ENCODE results near the gene TYSND1. TPM values are rescaled to one million over a fixed set of nuclear protein-coding genes. Genes with fewer than 3 reads are reported as not detected.

Gene TYSND1
- total and polyA plus RNA-seq, 2 of the 13 experiments (the other 11 are each of a cell fraction or from before 2014, with no cell fraction given) = 3.3 to 8.9 TPM

GRCh38 chr10:70146489-70147258 is at the start of gene TYSND1 (continued):
- TF ChIP-seq SYNCRIP (IDR thresholded peaks at IDR 0.05; ENCODE audit: insufficient read depth, low read depth, low read length) = no peak
- no peak for TF ChIP-seq ARNT (IDR thresholded peaks at IDR 0.05)
- no peak for TF ChIP-seq ZNF24 (IDR thresholded peaks at IDR 0.05)
- TF ChIP-seq ZFP36L2 (CRISPR knock-in tag; IDR thresholded peaks at IDR 0.05) = no peak
- TF ChIP-seq SUZ12 (IDR thresholded peaks at IDR 0.05; ENCODE audit: low read depth, low read length) = no peak
- TF ChIP-seq ZBTB8A (CRISPR knock-in tag; IDR thresholded peaks at IDR 0.05; ENCODE audit: borderline replicate concordance, low read depth) = no peak
- peak in 1 of 2 experiments; percentile 69; a peak in 2 of 4 replicates for TF ChIP-seq NR2F1 (CRISPR knock-in tag; IDR thresholded peaks at IDR 0.05)
- TF ChIP-seq PPARG (CRISPR knock-in tag; conservative IDR thresholded peaks at IDR 0.05) = peak; percentile 40; the same call in 1 of the 2 replicates
- no peak for TF ChIP-seq ZBTB3 (CRISPR knock-in tag; IDR thresholded peaks at IDR 0.05; ENCODE audit: borderline replicate concordance, low read depth)
- TF ChIP-seq ZSCAN22 (CRISPR knock-in tag; IDR thresholded peaks at IDR 0.05) = no peak
- TF ChIP-seq TAF15 (IDR thresholded peaks at IDR 0.05; ENCODE audit: low read depth, low read length, poor library complexity, severe bottlenecking) = no peak
- TF ChIP-seq U2AF1 (optimal IDR thresholded peaks at IDR 0.05; ENCODE audit: low read depth, low read length) = no peak
- no peak for TF ChIP-seq MLLT10 (CRISPR knock-in tag; IDR thresholded peaks at IDR 0.05)
- TF ChIP-seq ZNF407 (CRISPR knock-in tag; IDR thresholded peaks at IDR 0.05; ENCODE audit: not compliant biosample characterization) = peak; percentile 67
- TF ChIP-seq ZNF674 (CRISPR knock-in tag; IDR thresholded peaks at IDR 0.05; ENCODE audit: low read depth) = no peak
- peak; percentile 68 for TF ChIP-seq MED1 (CRISPR knock-in tag; IDR thresholded peaks at IDR 0.05)
- no peak for TF ChIP-seq MAFG (CRISPR knock-in tag; IDR thresholded peaks at IDR 0.05)
- 0 out of 2 replicates have a peak, but pooled peaks have one; percentile 48 for TF ChIP-seq ZNF160 (CRISPR knock-in tag; IDR thresholded peaks at IDR 0.05)
- peak; percentile 10; the same call in 1 of the 2 replicates for TF ChIP-seq UBTF (CRISPR knock-in tag; IDR thresholded peaks at IDR 0.05)

Measured in HepG2 (cell line).